ENCODE measurements around the gene SF3B5.
"Not testable (repeated sequence)": the region's sequence is repeated elsewhere in the genome, so short reads cannot be mapped to it uniquely, and the experiment has no call there.

Gene SF3B5

GRCh38 chr6:144063744-144064401 lies 31.5 kb downstream of the SF3B5 start:
- DNase-seq (ENCODE audit: low spot score): peak; percentile 83

- DNase-seq (ENCODE audit: low spot score): no peak
These were observed 32.1 kb downstream of the SF3B5 start for GRCh38 chr6:144063246-144063743.

- no peak for DNase-seq (ENCODE audit: low spot score)
These were observed 32.6 kb downstream of the SF3B5 start for GRCh38 chr6:144062786-144063185.

DNA sequence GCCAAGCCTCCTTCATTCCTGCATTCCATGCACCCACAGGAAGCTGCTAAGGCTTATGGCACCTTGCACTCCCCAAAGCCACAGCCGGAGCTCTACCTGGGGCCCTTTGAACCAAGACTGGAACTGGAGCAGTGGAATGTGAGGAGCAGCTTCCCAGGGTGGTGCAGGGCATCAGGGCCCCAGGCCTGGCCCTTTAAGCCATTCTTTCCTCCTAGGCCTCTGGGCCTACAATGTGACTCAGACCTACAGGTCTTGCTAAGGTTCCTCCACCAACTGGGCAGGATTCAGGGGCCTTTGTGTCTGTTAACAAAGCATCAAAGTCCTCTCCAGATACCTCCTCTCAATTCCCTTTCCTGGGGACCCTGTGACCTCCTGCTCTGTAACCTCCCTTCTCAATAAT lies 36.2 kb downstream of the SF3B5 start:
- DNase-seq (ENCODE audit: low spot score): no peak

DNA sequence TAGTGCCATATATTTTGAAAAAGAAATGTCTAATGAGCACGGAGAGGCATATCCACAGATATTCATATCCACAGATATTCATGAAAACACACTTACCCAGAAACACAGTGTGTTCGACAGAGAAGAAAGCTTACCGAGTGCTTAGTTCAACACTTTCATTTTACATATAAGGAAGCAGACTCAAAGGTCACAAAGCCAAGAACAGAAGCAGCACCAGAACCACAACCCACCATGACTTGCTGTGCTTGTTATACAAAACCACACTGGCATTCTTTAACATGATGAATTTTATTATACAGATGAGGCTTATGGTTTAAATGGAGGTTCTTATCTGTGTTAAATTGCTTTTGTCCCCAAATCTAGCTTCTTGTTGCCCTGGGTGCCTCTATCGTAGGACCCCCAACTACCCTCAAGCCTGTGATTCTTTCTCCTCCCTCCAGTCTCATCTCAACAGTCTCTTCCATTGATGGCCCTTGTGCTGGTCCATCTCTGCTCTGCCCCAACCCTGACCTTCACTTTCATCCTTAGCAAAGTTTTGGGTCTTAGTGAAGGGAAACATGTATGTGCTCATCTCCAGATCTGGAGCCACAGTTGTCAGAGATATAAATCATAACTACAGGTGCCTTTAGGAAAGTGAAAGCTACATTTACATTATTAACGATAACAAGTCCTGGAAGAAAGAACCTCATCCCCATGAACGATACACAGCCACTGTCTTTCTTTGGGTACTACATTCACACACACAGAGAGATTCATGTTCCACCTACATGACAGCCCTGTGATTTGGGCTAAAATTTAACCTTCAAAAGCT lies 40.0 kb downstream of the SF3B5 start:
- peak; percentile 21 for DNase-seq (ENCODE audit: low spot score)

GRCh38 chr6:144053601-144054000 lies 41.8 kb downstream of the SF3B5 start:
- DNase-seq (ENCODE audit: low spot score): no peak

GRCh38 chr6:144052488-144052887 lies 42.9 kb downstream of the SF3B5 start:
- no peak for DNase-seq (ENCODE audit: low spot score)

DNA sequence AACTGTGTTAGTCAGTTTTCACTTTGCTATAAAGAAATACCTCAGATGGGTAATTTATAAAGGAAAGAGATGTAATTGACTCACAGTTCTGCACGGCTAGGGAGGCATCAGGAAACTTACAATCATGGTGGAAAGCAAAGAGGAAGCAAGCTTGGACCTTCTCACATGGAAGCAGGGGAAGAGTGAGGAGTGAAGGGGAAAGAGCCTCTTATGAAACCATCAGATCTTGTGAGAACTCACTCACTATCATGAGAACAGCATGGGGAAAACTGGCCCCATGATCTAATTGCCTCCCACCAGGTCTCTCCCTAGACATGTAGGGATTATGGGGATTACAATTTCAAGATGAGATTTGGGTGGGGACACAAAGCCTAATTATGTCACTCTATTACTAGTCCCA lies 46.0 kb downstream of the SF3B5 start:
- DNase-seq (ENCODE audit: low spot score): no peak

GRCh38 chr6:144047688-144048087 lies 47.7 kb downstream of the SF3B5 start:
- DNase-seq (ENCODE audit: low spot score): no peak

GRCh38 chr6:144046672-144047071 lies 48.7 kb downstream of the SF3B5 start:
- DNase-seq (ENCODE audit: low spot score): not testable (repeated sequence)

DNA sequence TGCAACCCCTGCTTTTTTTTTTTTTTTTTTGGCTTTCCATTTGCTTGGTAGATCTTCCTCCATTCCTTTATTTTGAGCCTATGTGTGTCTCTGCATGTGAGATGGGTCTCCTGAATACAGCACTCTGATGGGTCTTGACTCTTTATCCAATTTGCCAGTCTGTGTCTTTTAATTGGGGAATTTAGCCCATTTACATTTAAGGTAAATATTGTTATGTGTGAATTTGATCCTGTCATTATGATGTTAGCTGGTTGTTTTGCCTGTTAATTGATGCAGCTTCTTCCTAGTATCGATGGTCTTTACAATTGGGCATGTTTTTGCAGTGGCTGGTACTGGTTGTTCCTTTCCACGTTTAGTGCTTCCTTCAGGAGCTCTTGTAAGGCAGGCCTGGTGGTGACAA lies 50.4 kb downstream of the SF3B5 start:
- DNase-seq (ENCODE audit: low spot score): not testable (repeated sequence)

Data from Ammon's horn (tissue), 1 donor.